ENCODE data around the gene NR1D2. TPM values are rescaled to one million over a fixed set of nuclear protein-coding genes. Genes with fewer than 3 reads are reported as not detected.
A peak's percentile ranks its signal among the peaks of the same experiment; 100 is the strongest.
"Not testable (repeated sequence)": the region's sequence is repeated elsewhere in the genome, so short reads cannot be mapped to it uniquely, and the experiment has no call there.

The NR1D2 gene
- total RNA-seq, 1 donor from 2014 or later, result 17.2 TPM

DNA sequence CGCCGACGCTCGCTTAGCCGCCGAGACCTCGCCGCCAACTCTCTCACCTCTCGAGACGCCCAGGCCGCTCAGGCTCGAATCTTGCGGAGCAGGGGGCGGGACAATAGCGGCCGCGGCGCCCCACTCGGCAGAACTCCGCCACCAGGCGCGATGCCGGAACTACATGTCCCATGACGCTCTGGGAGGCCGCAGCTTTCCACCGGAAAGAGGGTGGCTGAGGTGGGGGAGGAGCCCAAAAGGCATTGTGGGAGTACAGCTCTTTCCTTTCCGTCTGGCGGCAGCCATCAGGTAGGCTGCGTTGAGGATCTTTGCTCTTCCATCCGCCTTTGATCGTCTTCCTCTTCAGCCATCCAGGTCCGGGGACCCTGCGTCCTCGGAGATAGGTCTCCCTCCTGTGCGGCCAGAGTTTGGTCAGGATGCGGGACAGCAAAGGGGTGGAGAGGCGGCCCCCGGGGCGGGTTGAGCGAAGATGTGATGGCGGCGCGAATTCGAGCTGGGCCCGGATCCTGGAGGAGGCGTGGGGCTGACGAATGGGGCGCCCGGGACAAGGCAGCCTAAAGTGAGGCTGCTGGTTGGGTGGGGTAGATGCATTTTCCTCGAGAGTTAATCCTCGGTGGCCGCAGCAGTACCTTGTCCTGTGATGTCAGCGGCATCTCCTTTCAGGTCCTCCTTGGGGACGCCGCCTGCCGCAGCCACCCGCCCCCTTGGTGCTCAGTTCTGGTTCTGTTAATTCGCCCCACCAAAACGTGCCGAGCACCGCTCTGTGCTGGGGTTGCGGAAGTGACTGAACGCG, 28.0 kb upstream of the NR1D2 start, which contains the start of the genes NKIRAS1 and RPL15:
Gene NKIRAS1, minus strand, starts transcription at position 105 of the 793 bp plus-strand sequence. CDS start 6,086 bp downstream, outside the sequence.
Gene RPL15, plus strand, starts transcription at position 247 of the 793 bp plus-strand sequence. CDS start 728 bp downstream, outside the sequence.
- H3K27ac Mint-ChIP-seq (ENCODE audit: unreplicated experiment), result peak within 1 kb of the TSS; percentile 96
- H3K4me1 Mint-ChIP-seq (ENCODE audit: unreplicated experiment), result peaks cover 29% of the 10 kb centered on the region

GRCh38 chr3:23917679-23918303, 27.3 kb upstream of the NR1D2 start:
- Mint-ChIP-seq H3K4me3 (ENCODE audit: unreplicated experiment) (peak overlapping the region; percentile 99), H3K36me3 (ENCODE audit: low read depth, unreplicated experiment) (peaks cover 31% of the 10 kb centered on the region), H3K27ac (ENCODE audit: unreplicated experiment) (peak overlapping the region; percentile 96), H3K4me1 (ENCODE audit: unreplicated experiment) (peaks cover 27% of the 10 kb centered on the region)
- H3K9me3 Mint-ChIP-seq (ENCODE audit: unreplicated experiment); H3K27me3 Mint-ChIP-seq (ENCODE audit: unreplicated experiment): not testable (repeated sequence)
- DNase-seq (ENCODE audit: low spot score), result peak; percentile 67

More for the DNA sequence above, 28.0 kb upstream of the NR1D2 start, which contains the start of the genes NKIRAS1 and RPL15:
- Mint-ChIP-seq H3K36me3 (ENCODE audit: low read depth, unreplicated experiment) (peaks cover 31% of the 10 kb centered on the region), H3K4me3 (ENCODE audit: unreplicated experiment) (peak within 1 kb of the TSS; percentile 99), H3K27me3 (ENCODE audit: unreplicated experiment) (peaks cover 8% of the 10 kb centered on the region), H3K9me3 (ENCODE audit: unreplicated experiment) (no peaks in the 10 kb centered on the region)
- DNase-seq (ENCODE audit: low spot score), result peak; percentile 96
- peak; percentile 71 for TF ChIP-seq CTCF (IDR thresholded peaks at IDR 0.05; ENCODE audit: unreplicated experiment)

DNA sequence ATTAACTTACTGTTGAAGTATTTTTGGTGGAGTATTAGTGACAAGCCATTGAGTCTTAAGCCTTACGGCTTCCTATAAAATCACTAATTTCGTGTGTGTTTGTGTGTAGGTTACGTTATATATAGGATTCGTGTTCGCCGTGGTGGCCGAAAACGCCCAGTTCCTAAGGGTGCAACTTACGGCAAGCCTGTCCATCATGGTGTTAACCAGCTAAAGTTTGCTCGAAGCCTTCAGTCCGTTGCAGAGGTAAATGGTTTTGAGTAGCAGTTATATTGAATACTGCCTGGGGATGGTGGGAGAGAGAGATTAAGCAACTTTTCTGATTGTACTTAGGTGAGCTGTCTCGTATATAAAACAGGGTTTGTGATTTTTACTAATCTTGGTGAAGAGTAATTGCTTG, 26.8 kb upstream of the NR1D2 start:
- Mint-ChIP-seq H3K4me1 (ENCODE audit: unreplicated experiment) (peaks cover 27% of the 10 kb centered on the region), H3K4me3 (ENCODE audit: unreplicated experiment) (peak overlapping the region; percentile 99), H3K36me3 (ENCODE audit: low read depth, unreplicated experiment) (peaks cover 31% of the 10 kb centered on the region), H3K27ac (ENCODE audit: unreplicated experiment) (peak overlapping the region; percentile 96)
- DNase-seq (ENCODE audit: low spot score); H3K27me3 Mint-ChIP-seq (ENCODE audit: unreplicated experiment); H3K9me3 Mint-ChIP-seq (ENCODE audit: unreplicated experiment): not testable (repeated sequence)

DNA sequence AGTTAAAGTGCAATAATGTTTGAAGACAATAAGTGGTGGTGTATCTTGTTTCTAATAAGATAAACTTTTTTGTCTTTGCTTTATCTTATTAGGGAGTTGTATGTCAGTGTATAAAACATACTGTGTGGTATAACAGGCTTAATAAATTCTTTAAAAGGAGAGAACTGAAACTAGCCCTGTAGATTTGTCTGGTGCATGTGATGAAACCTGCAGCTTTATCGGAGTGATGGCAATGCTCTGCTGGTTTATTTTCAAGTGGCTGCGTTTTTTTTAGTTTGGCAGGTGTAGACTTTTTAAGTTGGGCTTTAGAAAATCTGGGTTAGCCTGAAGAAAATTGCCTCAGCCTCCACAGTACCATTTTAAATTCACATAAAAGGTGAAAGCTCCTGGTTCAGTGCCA, 25.5 kb upstream of the NR1D2 start:
- TF ChIP-seq CTCF (IDR thresholded peaks at IDR 0.05; ENCODE audit: unreplicated experiment), result no peak
- DNase-seq (ENCODE audit: low spot score), result no peak
- H3K27ac Mint-ChIP-seq (ENCODE audit: unreplicated experiment), result no peak overlapping the region
- H3K4me3 Mint-ChIP-seq (ENCODE audit: unreplicated experiment), result peak overlapping the region; percentile 59
- H3K36me3 Mint-ChIP-seq (ENCODE audit: low read depth, unreplicated experiment), result peaks cover 31% of the 10 kb centered on the region
- no peaks in the 10 kb centered on the region for H3K9me3 Mint-ChIP-seq (ENCODE audit: unreplicated experiment)
- peaks cover 8% of the 10 kb centered on the region for H3K27me3 Mint-ChIP-seq (ENCODE audit: unreplicated experiment)
- H3K4me1 Mint-ChIP-seq (ENCODE audit: unreplicated experiment), result peaks cover 30% of the 10 kb centered on the region

GRCh38 chr3:23920151-23920655, 24.9 kb upstream of the NR1D2 start:
- Mint-ChIP-seq H3K36me3 (ENCODE audit: low read depth, unreplicated experiment) (peaks cover 31% of the 10 kb centered on the region), H3K27me3 (ENCODE audit: unreplicated experiment) (peaks cover 8% of the 10 kb centered on the region), H3K4me3 (ENCODE audit: unreplicated experiment) (peak overlapping the region; percentile 59), H3K9me3 (ENCODE audit: unreplicated experiment) (no peaks in the 10 kb centered on the region), H3K4me1 (ENCODE audit: unreplicated experiment) (peaks cover 30% of the 10 kb centered on the region), H3K27ac (ENCODE audit: unreplicated experiment) (no peak overlapping the region)
- no peak for TF ChIP-seq CTCF (IDR thresholded peaks at IDR 0.05; ENCODE audit: unreplicated experiment)
- no peak for DNase-seq (ENCODE audit: low spot score)
